Kidney (tissue), 14 donors: ENCODE data around the gene STK11IP. TPM values are rescaled to one million over a fixed set of nuclear protein-coding genes. Genes with fewer than 3 reads are reported as not detected.

Source experiments
- DNase-seq, 5 donors: peaks; one replicate each; pipeline ENCODE4 v3.0.0-alpha.2; 2013 to 2020
- FAIRE-seq: peaks from 2 replicates; lab custom pipeline; 2012; peaks lifted over from hg19 to GRCh38; lab: Jason Lieb, UNC
- H3K27ac ChIP-seq, 2 donors: one replicate each; pipeline ENCODE4 v1.7.0; 2013; ENCODE audit warnings: low read depth in 2 of 2, low read length in 2 of 2, inconsistent platforms in 1 of 2
- H3K27me3 ChIP-seq: one replicate; pipeline ENCODE4 v1.7.1; 2013; ENCODE audit warnings: low read length, inconsistent platforms; ENCODE audit not compliant: control insufficient read depth, insufficient read depth
- H3K36me3 ChIP-seq, 3 donors: one replicate each; pipeline versions ENCODE4 v1.7.0 to v1.7.1; 2013; ENCODE audit warnings: low read length in 3 of 3, control low read depth in 1 of 3, inconsistent platforms in 1 of 3; ENCODE audit not compliant: insufficient read depth in 3 of 3, control insufficient read depth in 2 of 3
- H3K4me1 ChIP-seq, 3 donors: one replicate each; pipeline versions ENCODE4 v1.7.0 to v1.7.1; 2013; ENCODE audit warnings: low read length in 3 of 3, inconsistent platforms in 1 of 3, low read depth in 1 of 3; ENCODE audit not compliant: control insufficient read depth in 2 of 3, insufficient read depth in 2 of 3
- H3K4me3 ChIP-seq, 3 donors: one replicate each; pipeline versions ENCODE4 v1.7.0 to v1.8.1; 2013; ENCODE audit warnings: low read length in 3 of 3, control low read depth in 1 of 3, inconsistent platforms in 1 of 3
- H3K9ac ChIP-seq, 3 donors: one replicate each; pipeline versions ENCODE4 v1.7.0 to v1.7.1; 2013; ENCODE audit warnings: low read length in 3 of 3, control low read depth in 1 of 3, inconsistent platforms in 1 of 3
- H3K9me3 ChIP-seq, 3 donors: one replicate each; pipeline versions ENCODE4 v1.7.0 to v1.7.1; 2013; ENCODE audit warnings: low read length in 3 of 3, control low read depth in 1 of 3, inconsistent platforms in 1 of 3; ENCODE audit not compliant: control insufficient read depth in 2 of 3, insufficient read depth in 1 of 3
- CTCF ChIP-seq: IDR thresholded peaks from 3 replicates; pipeline ENCODE4 v1.5.1; 2012; ENCODE audit warnings: mild to moderate bottlenecking, moderate library complexity, borderline replicate concordance; ENCODE audit not compliant: insufficient read depth; ENCODE audit errors: extremely low read depth
- intact Hi-C: fragments of 100-400 bp; cut with DNase I; formaldehyde crosslinking; loops from one replicate; pipeline ENCODE4 v1.11.1; 2022
- polyA plus RNA-seq: library from polyadenylated mRNA; stranded (reverse); fragments of 350-450 nt; fragmentation: Illumina TruSeq; extraction: RNeasy Lipid Tissue Mini Kit (QIAGEN cat#74804); gene quantifications from one replicate; pipeline ENCODE4 v1.2.3, GENCODE V29; 2014; ENCODE audit warnings: low read depth, low replicate concordance; ENCODE audit not compliant: insufficient read depth
- total RNA-seq: library from RNA; stranded (reverse); fragmentation: NEBNext Ultra II Directional; extraction: Animal tissue kit (Norgen Biotek cat#: 25700); gene quantifications from one replicate; pipeline ENCODE4 v1.2.1, GENCODE V29; 2021
- donor health status: control.
- donor health status: control.
- donor health status: control.
- donor health status: control.
- donor health status: control.
- donor health status: DM: yes; HTN: yes; CAD: no.
- donor health status: Normal renal cell carcinoma (clear cell type).

Gene STK11IP
- total and polyA plus RNA-seq, 2 donors from 2014 or later: 12.5 to 33.7 TPM

- Histone ChIP-seq H3K36me3 (peaks cover 0 to 2% (median 0%) of the 10 kb centered on the region in 3 donors), H3K4me1 (peaks cover 0 to 11% (median 10%) of the 10 kb centered on the region in 3 donors), H3K4me3 (peak overlapping the region in 2 of 3 donors; percentile 19 to 55), H3K9me3 (no peaks in the 10 kb centered on the region), H3K27ac (peak overlapping the region; percentile 43 to 48), H3K9ac (peak overlapping the region in 1 of 3 donors; percentile 46), H3K27me3 (no peaks in the 10 kb centered on the region)
- peak; percentile 43 to 83 (median 60) for DNase-seq
- intact Hi-C loops: no loop called here
- no peak for TF ChIP-seq CTCF
- FAIRE-seq: no peak
These were observed 27.3 kb upstream of the STK11IP start for GRCh38 chr2:219570194-219570923.

- peak overlapping the region in 1 of 2 donors; percentile 48 for H3K27ac ChIP-seq
These were observed 26.7 kb upstream of the STK11IP start for GRCh38 chr2:219570924-219571310.

GRCh38 chr2:219571311-219572236 is 26.1 kb upstream of the STK11IP start, which contains the start of gene OBSL1:
Gene OBSL1 (minus strand): TSS chr2:219571539. CDS start chr2:219571232, 307 bp downstream.
- Histone ChIP-seq H3K4me3 (peak within 1 kb of the TSS; percentile 19 to 55 (median 33)), H3K9ac (peak within 1 kb of the TSS; percentile 18 to 69 (median 24)), H3K27ac (peak within 1 kb of the TSS; percentile 43 to 53), H3K27me3 (no peaks in the 10 kb centered on the region), H3K9me3 (no peaks in the 10 kb centered on the region), H3K4me1 (peaks cover 0 to 11% (median 10%) of the 10 kb centered on the region in 3 donors), H3K36me3 (no peaks in the 10 kb centered on the region)
- TF ChIP-seq CTCF: no peak
- DNase-seq (peak; percentile 93 to 95 (median 94)), FAIRE-seq (no peak)
- intact Hi-C loops: no loop called here

More at GRCh38 chr2:219570924-219571310, 26.7 kb upstream of the STK11IP start:
- FAIRE-seq: no peak
- DNase-seq: peak in 2 of 5 donors; percentile 51 to 81
- intact Hi-C loops: no loop called here
- H3K9me3 ChIP-seq: no peaks in the 10 kb centered on the region
- H3K4me1 ChIP-seq: peaks cover 0 to 11% (median 10%) of the 10 kb centered on the region in 3 donors
- no peaks in the 10 kb centered on the region for H3K27me3 ChIP-seq
- peak overlapping the region in 1 of 3 donors; percentile 55 for H3K4me3 ChIP-seq
- peaks cover 0 to 2% (median 0%) of the 10 kb centered on the region in 3 donors for H3K36me3 ChIP-seq
- no peak for TF ChIP-seq CTCF
- H3K9ac ChIP-seq: peak overlapping the region in 1 of 3 donors; percentile 34
